SHP77 treated with DMSO at 0.1 percent for 48 hours (cell line): Measurements from ENCODE around the gene TIMM13.

Experiments
- DNase-seq: peaks from one replicate; lab custom pipeline; 2025; lab: John Stamatoyannopoulos, UW

Gene TIMM13

DNA sequence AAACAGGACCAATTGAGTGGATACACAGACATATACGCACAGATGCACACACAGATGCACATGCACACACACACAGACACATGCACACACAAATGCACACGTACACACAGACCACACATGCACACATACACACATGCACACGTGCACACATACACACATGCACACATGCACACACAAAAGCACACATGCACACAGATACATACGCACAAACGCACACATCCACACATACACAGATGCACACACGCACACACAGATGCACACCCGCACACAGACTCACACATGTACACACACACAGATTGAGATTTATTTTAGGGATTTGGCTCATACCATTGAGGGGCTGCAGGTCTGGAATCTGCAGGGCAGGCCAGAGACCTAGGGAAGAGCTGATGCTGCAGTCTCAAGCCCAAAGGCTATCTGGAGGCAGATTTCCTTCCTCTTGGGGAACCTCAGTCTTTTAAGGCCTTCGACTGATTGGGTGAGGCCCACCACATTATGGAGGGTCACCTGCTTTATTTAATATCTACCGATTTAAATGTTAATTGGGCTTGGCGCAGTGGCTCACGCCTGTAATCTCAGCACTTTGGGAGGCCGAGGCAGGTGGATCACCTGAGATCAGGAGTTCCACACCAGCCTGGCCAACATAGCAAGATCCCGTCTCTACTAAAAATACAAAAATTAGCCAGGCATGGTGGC, 44.7 kb downstream of the TIMM13 start:
- no peak for DNase-seq

DNA sequence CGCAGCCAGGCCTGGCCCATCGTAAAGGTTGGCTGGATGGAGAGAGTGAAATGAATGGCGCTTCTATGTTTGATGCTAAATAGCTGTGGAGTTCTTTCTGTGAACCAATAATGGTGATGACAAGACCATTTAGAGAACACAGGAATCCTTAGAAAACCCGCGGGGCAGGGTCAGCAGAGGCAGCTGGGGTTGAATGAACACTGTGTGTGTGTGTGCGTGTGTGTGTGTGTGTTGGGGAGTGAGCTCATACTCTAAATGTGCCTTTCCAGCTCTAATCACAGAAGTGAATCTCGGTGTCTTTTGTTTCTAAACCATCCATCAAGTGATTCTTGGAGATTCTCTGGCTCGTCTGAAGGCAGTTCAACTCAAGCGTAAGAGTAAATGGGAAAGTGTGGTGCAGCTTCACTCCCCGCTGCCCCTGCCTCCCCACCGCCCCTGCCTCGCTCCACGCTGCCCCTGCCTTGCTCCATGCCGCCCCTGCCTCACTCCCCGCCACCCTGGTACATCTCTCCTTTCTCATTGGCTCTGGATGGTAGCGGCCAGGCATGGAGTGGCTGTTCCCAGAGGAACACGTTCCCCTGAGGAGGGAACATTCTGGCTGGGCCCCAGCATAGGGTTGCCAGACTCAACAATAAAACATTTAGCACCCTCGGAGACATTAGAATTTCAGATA, 46.1 kb downstream of the TIMM13 start:
- DNase-seq, result no peak

DNA sequence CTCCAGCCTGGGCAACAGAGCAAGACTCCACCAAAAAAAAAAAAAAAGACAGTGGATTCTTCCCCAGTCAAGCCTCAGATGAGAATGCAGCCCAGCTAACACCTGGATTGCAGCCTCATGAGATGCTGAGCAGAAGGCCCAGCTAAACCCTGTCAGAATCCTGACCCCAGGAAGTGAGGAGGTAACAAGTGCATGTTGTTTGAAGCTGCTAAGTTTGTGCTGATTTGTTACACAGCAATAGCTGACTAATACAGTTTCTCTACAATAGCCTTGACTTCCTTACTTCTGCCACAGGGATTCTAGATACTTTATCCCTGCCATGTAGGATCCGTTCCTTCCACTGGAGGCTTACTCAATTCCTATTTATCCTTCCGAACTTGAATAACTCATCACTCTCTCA, 46.8 kb downstream of the TIMM13 start:
- DNase-seq, result no peak

DNA sequence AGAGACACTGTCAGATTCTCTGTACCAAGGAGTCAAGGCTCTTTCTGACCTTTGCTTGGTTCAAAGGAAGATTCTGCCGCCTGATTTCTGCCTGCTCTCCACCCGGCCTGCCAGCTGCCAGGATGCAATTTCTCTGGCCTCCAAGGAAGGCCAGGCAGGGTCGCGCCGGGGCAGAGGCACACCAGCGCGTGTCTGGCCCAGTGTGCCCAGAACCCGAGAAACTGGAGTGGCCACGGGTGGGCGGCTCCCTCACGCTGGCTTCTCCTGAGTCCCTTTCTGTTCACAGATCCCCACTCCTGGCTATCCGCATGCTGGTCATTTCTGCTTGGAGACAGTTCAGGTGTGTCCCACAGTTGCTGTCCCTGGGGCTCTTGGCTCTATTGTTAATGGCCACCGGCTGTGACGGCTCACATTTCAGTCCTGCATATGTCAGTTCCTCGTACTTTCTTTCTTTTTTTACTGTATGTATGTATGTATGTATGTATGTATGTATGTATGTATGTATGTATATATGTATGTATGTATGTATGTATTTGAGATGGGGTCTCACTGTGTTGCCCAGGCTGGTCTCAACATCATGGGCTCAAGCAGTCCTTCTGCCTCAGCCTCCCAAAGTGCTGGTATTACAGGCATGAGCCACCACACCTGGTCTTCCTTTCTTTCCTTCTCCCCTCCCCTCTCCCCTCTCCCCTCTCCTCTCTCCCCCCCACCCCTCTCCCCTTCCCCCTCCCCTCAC, 50.4 kb downstream of the TIMM13 start:
- DNase-seq, result no peak
